Upper lobe of left lung (tissue), 4 donors: ENCODE results near the gene NMUR2.

ENCODE experiments used
- POLR2A ChIP-seq, 4 donors: fragments of 450-650 bp; IDR thresholded peaks; one replicate each; pipeline ENCODE4 v1.5.1; 2016 to 2017; ENCODE audit warnings: antibody characterized with exemption in 4 of 4, mild to moderate bottlenecking in 2 of 4
- POLR2AphosphoS5 ChIP-seq, 2 donors: sonication (generic); formaldehyde crosslinking; IDR thresholded peaks; one replicate each; pipeline ENCODE4 v1.5.1; 2017; ENCODE audit warnings: antibody characterized with exemption in 2 of 2

- TF ChIP-seq POLR2AphosphoS5 (IDR thresholded peaks at IDR 0.05) (no peak), POLR2A (IDR thresholded peaks at IDR 0.05) (no peak)
Observed at GRCh38 chr5:152367554-152367953, 37.5 kb downstream of the NMUR2 start.
